B cell (primary cell): ENCODE measurements around the gene KRTAP2-4. TPM values are rescaled to one million over a fixed set of nuclear protein-coding genes. Genes with fewer than 3 reads are reported as not detected.

ENCODE experiments used
- ATAC-seq: fragments of 200-7000 bp; cut with Tn5 transposase; one replicate; pipeline ENCODE4 v1.10.0; 2021; ENCODE audit warnings: low read depth, mild to moderate bottlenecking, moderate number of reproducible peaks, moderate library complexity
- CTCF ChIA-PET: fragments of 350-600 bp; sonication (Branson Sonifier 250); formaldehyde crosslinking; loops from one replicate; lab custom pipeline; 2021; ENCODE audit warnings: antibody characterized with exemption, inconsistent platforms; lab: Charles Lee
- POLR2A ChIA-PET: fragments of 350-600 bp; sonication (Branson Sonifier 250); formaldehyde crosslinking; loops from one replicate; lab custom pipeline; 2021; ENCODE audit warnings: antibody characterized with exemption; lab: Charles Lee
- DNase-seq: peaks from one replicate; pipeline ENCODE4 v3.0.0; 2013
- H2AFZ ChIP-seq: 2 replicates; pipeline ENCODE4 v1.6.1; 2012; ENCODE audit warnings: mild to moderate bottlenecking, low read depth, low read length; ENCODE audit not compliant: insufficient read depth, poor library complexity, severe bottlenecking
- H3K27ac ChIP-seq, 2 donors: 1 replicate in 1 of 2; 2 replicates in 1 of 2; pipeline ENCODE4 v1.5.1; 2012 to 2013; ENCODE audit warnings: low read length in 2 of 2, mild to moderate bottlenecking in 2 of 2, moderate library complexity in 1 of 2
- H3K27me3 ChIP-seq, 4 experiments: fragments of 200-600 bp in 1 of 4; sonication (generic) in 1 of 4; replicated peaks in 1 of 4; 1 replicate in 2 of 4; 2 replicates in 2 of 4; pipeline versions ENCODE4 v1.6.1 to v1.7.0; 2013 to 2016; ENCODE audit warnings: low read length in 3 of 4, mild to moderate bottlenecking in 2 of 4, mixed read lengths in 1 of 4, moderate library complexity in 1 of 4; ENCODE audit not compliant: insufficient read depth in 4 of 4, control insufficient read depth in 3 of 4; ENCODE audit errors: control extremely low read depth in 1 of 4
- H3K36me3 ChIP-seq, 2 experiments: replicated peaks in 1 of 2; 1 replicate in 1 of 2; 2 replicates in 1 of 2; pipeline versions ENCODE4 v1.6.1 to v1.7.1; 2013; ENCODE audit warnings: low read length in 1 of 2; ENCODE audit not compliant: insufficient read depth in 2 of 2, control insufficient read depth in 1 of 2; ENCODE audit errors: control extremely low read depth in 1 of 2, extremely low read depth in 1 of 2
- H3K4me1 ChIP-seq, 2 donors: fragments of 200-600 bp in 1 of 2; sonication (generic) in 1 of 2; 1 replicate in 1 of 2; 2 replicates in 1 of 2; pipeline versions ENCODE4 v1.5.1 to v1.6.1; 2013 to 2017; ENCODE audit warnings: low read length in 2 of 2; ENCODE audit not compliant: control insufficient read depth in 2 of 2, insufficient read depth in 2 of 2
- H3K4me2 ChIP-seq: replicated peaks from 2 replicates; pipeline ENCODE3; 2012; ENCODE audit warnings: mild to moderate bottlenecking, low read depth, low read length; ENCODE audit not compliant: poor library complexity, severe bottlenecking
- H3K4me3 ChIP-seq, 5 experiments: fragments of 200-600 bp in 1 of 5; sonication (generic) in 1 of 5; 1 replicate in 3 of 5; 2 replicates in 2 of 5; pipeline versions ENCODE4 v1.5.1 to v1.7.0; 2011 to 2016; ENCODE audit warnings: low read length in 4 of 5, mild to moderate bottlenecking in 4 of 5, low read depth in 2 of 5, control low read depth in 1 of 5, moderate library complexity in 1 of 5; ENCODE audit not compliant: insufficient read depth in 1 of 5; ENCODE audit errors: control extremely low read depth in 1 of 5, extremely low read depth in 1 of 5
- H3K79me2 ChIP-seq: fragments of 200-600 bp; sonication (generic); one replicate; pipeline ENCODE4 v1.6.0; 2016; ENCODE audit warnings: low read length; ENCODE audit not compliant: control insufficient read depth, insufficient read depth
- H3K9ac ChIP-seq: fragments of 200-600 bp; sonication (generic); 2 replicates; pipeline ENCODE4 v1.6.1; 2017; ENCODE audit warnings: mild to moderate bottlenecking, low read length, moderate library complexity
- H3K9me3 ChIP-seq, 3 donors: one replicate each; pipeline versions ENCODE4 v1.6.1 to v1.7.1; 2013; ENCODE audit warnings: low read length in 2 of 3; ENCODE audit not compliant: control insufficient read depth in 2 of 3, insufficient read depth in 1 of 3; ENCODE audit errors: control extremely low read depth in 1 of 3
- H4K20me1 ChIP-seq: 2 replicates; pipeline ENCODE4 v1.6.0; 2012; ENCODE audit warnings: mild to moderate bottlenecking, low read length; ENCODE audit not compliant: insufficient read depth, control insufficient read depth, poor library complexity, severe bottlenecking
- H3K27ac Mint-ChIP-seq: one replicate; pipeline ENCODE4 v1.8.0; 2021; ENCODE audit warnings: mixed read lengths
- H3K27me3 Mint-ChIP-seq: one replicate; pipeline ENCODE4 v1.8.0; 2021; ENCODE audit warnings: mixed read lengths
- H3K4me1 Mint-ChIP-seq: one replicate; pipeline ENCODE4 v1.8.0; 2021; ENCODE audit warnings: mixed read lengths
- H3K4me3 Mint-ChIP-seq: one replicate; pipeline ENCODE4 v1.8.0; 2021; ENCODE audit warnings: mixed read lengths
- H3K9me3 Mint-ChIP-seq: one replicate; pipeline ENCODE4 v1.8.0; 2022; ENCODE audit warnings: mixed read lengths; ENCODE audit not compliant: insufficient read depth
- EZH2 ChIP-seq: IDR thresholded peaks from 2 replicates; pipeline ENCODE4 v1.6.1; 2012; ENCODE audit warnings: borderline replicate concordance, low read depth, mild to moderate bottlenecking, moderate library complexity, low read length; ENCODE audit not compliant: insufficient read depth, poor library complexity, severe bottlenecking
- WGBS: methylation state at CpG from one replicate; pipeline ENCODE4 v1.1.5; 2013; ENCODE audit warnings: missing lambda C conversion rate; ENCODE audit not compliant: insufficient coverage; 5-methylcytosine and 5-hydroxymethylcytosine counted together
- intact Hi-C: fragments of 100-400 bp; cut with micrococcal nuclease; formaldehyde crosslinking; loops from one replicate; pipeline ENCODE4 v1.10.0; 2022
- polyA plus RNA-seq: library from polyadenylated mRNA; depleted of rRNA; stranded (reverse); fragments of >200 nt; gene quantifications from 2 replicates; pipeline ENCODE4 v1.2.3, GENCODE V29; 2012
- total RNA-seq, 2 donors: library from RNA; stranded (reverse); fragments of 120-200 nt in 1 of 2; gene quantifications; 1 replicate in 1 of 2; 2 replicates in 1 of 2; pipeline versions ENCODE4 v1.2.3 to v1.2.4, GENCODE V29; 2013 to 2022
- TF ChIP-seq, protein P1 (sequence below): fragments of 200-600 bp; IDR thresholded peaks from one replicate; pipeline ENCODE4 v1.8.0; 2022; ENCODE audit warnings: antibody characterized with exemption, mild to moderate bottlenecking

The KRTAP2-4 gene
- total and polyA plus RNA-seq, 2 donors (not counting 1 experiment from before 2014, with no cell fraction given) = not detected

DNA sequence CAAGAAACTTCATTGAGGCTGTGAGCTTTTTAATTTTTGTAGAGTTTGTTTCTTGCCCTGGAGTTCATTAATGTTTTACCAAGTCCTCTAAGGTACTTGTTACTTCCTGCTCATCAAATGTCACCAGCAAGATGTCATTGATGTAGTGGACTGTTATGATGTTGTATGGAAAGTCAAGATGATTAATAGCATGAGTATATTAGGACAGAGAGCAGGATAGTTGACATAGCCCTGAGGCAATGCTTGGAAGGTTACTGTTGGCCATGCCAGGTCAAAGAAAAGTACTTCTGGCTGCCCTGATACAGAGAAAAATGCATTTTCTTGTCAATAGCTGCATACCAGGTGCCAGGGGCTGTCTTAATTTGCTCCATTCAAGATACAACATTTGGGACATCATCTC is 45.3 kb downstream of the KRTAP2-4 start:
- Mint-ChIP-seq H3K4me1 (no peaks in the 10 kb centered on the region), H3K9me3 (peaks cover 11% of the 10 kb centered on the region), H3K4me3 (no peak overlapping the region), H3K27me3 (peaks cover 39% of the 10 kb centered on the region), H3K27ac (no peak overlapping the region)
- Histone ChIP-seq H3K9ac (no peak overlapping the region), H2AFZ (no peak overlapping the region), H3K4me2 (no peak overlapping the region), H3K36me3 (no peaks in the 10 kb centered on the region), H4K20me1 (no peaks in the 10 kb centered on the region), H3K27ac (no peak overlapping the region), H3K9me3 (peaks cover 0 to 5% (median 0%) of the 10 kb centered on the region in 3 donors), H3K27me3 (no peaks in the 10 kb centered on the region), H3K4me1 (no peaks in the 10 kb centered on the region), H3K79me2 (no peaks in the 10 kb centered on the region), H3K4me3 (no peak overlapping the region)
- ATAC-seq (no peak), DNase-seq (no peak)
- TF ChIP-seq, protein P1, sequence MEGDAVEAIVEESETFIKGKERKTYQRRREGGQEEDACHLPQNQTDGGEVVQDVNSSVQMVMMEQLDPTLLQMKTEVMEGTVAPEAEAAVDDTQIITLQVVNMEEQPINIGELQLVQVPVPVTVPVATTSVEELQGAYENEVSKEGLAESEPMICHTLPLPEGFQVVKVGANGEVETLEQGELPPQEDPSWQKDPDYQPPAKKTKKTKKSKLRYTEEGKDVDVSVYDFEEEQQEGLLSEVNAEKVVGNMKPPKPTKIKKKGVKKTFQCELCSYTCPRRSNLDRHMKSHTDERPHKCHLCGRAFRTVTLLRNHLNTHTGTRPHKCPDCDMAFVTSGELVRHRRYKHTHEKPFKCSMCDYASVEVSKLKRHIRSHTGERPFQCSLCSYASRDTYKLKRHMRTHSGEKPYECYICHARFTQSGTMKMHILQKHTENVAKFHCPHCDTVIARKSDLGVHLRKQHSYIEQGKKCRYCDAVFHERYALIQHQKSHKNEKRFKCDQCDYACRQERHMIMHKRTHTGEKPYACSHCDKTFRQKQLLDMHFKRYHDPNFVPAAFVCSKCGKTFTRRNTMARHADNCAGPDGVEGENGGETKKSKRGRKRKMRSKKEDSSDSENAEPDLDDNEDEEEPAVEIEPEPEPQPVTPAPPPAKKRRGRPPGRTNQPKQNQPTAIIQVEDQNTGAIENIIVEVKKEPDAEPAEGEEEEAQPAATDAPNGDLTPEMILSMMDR = no peak
- TF ChIP-seq EZH2 = no peak
- POLR2A ChIA-PET = no interaction called here
- intact Hi-C loops = no loop called here
- CTCF ChIA-PET = interaction anchor here (0.6 kb wide), 1 partner anchor 59 kb away, joined by 3 read pairs; no protein-coding TSS in a partner anchor

DNA sequence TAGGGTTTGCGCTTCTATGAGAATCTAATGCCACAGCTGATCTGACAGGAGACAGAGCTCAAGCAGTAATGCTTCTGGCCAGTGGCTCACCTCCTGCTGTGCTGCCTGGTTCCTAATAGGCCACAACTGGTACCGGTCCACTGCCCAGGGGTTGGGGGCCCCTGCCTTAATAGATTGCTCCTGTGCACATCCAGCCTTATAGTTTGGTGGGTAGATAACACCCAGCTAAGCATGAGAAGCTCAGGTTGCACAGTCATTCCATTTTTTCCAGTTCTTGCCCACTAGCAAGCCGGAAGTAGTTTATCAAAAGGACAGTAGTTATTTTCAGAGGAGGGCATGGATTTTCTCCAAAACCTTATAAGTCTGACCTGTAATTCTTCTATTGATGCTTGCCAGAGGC is 46.3 kb downstream of the KRTAP2-4 start:
- Histone ChIP-seq H3K79me2 (no peaks in the 10 kb centered on the region), H3K4me3 (no peak overlapping the region), H3K9me3 (peaks cover 0 to 5% (median 0%) of the 10 kb centered on the region in 3 donors), H3K27ac (no peak overlapping the region), H3K27me3 (no peaks in the 10 kb centered on the region), H3K4me2 (no peak overlapping the region), H2AFZ (no peak overlapping the region), H3K4me1 (no peaks in the 10 kb centered on the region), H4K20me1 (no peaks in the 10 kb centered on the region), H3K9ac (no peak overlapping the region), H3K36me3 (no peaks in the 10 kb centered on the region)
- TF ChIP-seq EZH2 = no peak
- TF ChIP-seq, protein P1 = no peak
- Mint-ChIP-seq H3K27me3 (peaks cover 40% of the 10 kb centered on the region), H3K4me3 (no peak overlapping the region), H3K9me3 (peaks cover 11% of the 10 kb centered on the region), H3K4me1 (no peaks in the 10 kb centered on the region), H3K27ac (no peak overlapping the region)
- POLR2A ChIA-PET = no interaction called here
- intact Hi-C loops = no loop called here
- CTCF ChIA-PET = no interaction called here
- ATAC-seq (no peak), DNase-seq (no peak)
- 100% methylated on average over 2 of the region's 3 CpGs for WGBS
